ENCODE measurements around the gene ABCC11.
A peak's percentile ranks its signal among the peaks of the same experiment; 100 is the strongest.

Gene ABCC11

GRCh38 chr16:48160575-48160974 lies 86.8 kb downstream of the ABCC11 start:
- DNase-seq, result no peak

- DNase-seq, result no peak
These were observed 89.0 kb downstream of the ABCC11 start for GRCh38 chr16:48158296-48158695.

GRCh38 chr16:48157794-48158193 lies 89.5 kb downstream of the ABCC11 start:
- DNase-seq, result no peak

- DNase-seq, result no peak
These were observed 90.0 kb downstream of the ABCC11 start for GRCh38 chr16:48157302-48157701.

GRCh38 chr16:48156790-48157209 lies 90.5 kb downstream of the ABCC11 start:
- DNase-seq, result peak; percentile 79

- DNase-seq, result no peak
These were observed 91.2 kb downstream of the ABCC11 start, which contains the start of gene ABCC12 for GRCh38 chr16:48155926-48156789. ABCC12 (minus strand) TSS chr16:48155993; CDS start chr16:48146424, 9,569 bp downstream.

- no peak for DNase-seq
These were observed 93.6 kb downstream of the ABCC11 start for GRCh38 chr16:48153774-48154173.

- no peak for DNase-seq
These were observed 95.1 kb downstream of the ABCC11 start for GRCh38 chr16:48152226-48152625.

- no peak for DNase-seq
These were observed 96.6 kb downstream of the ABCC11 start for GRCh38 chr16:48150707-48151106.

GRCh38 chr16:48146710-48147109 lies 100.6 kb downstream of the ABCC11 start:
- DNase-seq, result no peak

GRCh38 chr16:48146131-48146530 lies 101.2 kb downstream of the ABCC11 start:
- no peak for DNase-seq

- no peak for DNase-seq
These were observed 103.4 kb downstream of the ABCC11 start for GRCh38 chr16:48143812-48144368.

- DNase-seq, result no peak
These were observed 106.5 kb downstream of the ABCC11 start for GRCh38 chr16:48140821-48141220.

GRCh38 chr16:48139517-48139916 lies 107.8 kb downstream of the ABCC11 start:
- no peak for DNase-seq

GRCh38 chr16:48138543-48138942 lies 108.8 kb downstream of the ABCC11 start:
- DNase-seq, result no peak

- no peak for DNase-seq
These were observed 109.5 kb downstream of the ABCC11 start for GRCh38 chr16:48137822-48138221.

- no peak for DNase-seq
These were observed 110.6 kb downstream of the ABCC11 start for GRCh38 chr16:48136547-48137360.

- DNase-seq, result no peak
These were observed 113.7 kb downstream of the ABCC11 start for GRCh38 chr16:48133455-48134211.

GRCh38 chr16:48132696-48133095 lies 114.6 kb downstream of the ABCC11 start:
- no peak for DNase-seq

GRCh38 chr16:48131201-48131935 lies 116.0 kb downstream of the ABCC11 start:
- DNase-seq, result no peak

GRCh38 chr16:48129926-48130325 lies 117.4 kb downstream of the ABCC11 start:
- no peak for DNase-seq

GRCh38 chr16:48128769-48129168 lies 118.6 kb downstream of the ABCC11 start:
- DNase-seq, result no peak
